ENCODE measurements around the gene PRIM1. TPM values are rescaled to one million over a fixed set of nuclear protein-coding genes. Genes with fewer than 3 reads are reported as not detected.

Gene PRIM1
- total and polyA plus RNA-seq, 2 of the 13 experiments (the other 11 are each of a cell fraction or from before 2014, with no cell fraction given): 30.0 to 47.3 TPM

DNA sequence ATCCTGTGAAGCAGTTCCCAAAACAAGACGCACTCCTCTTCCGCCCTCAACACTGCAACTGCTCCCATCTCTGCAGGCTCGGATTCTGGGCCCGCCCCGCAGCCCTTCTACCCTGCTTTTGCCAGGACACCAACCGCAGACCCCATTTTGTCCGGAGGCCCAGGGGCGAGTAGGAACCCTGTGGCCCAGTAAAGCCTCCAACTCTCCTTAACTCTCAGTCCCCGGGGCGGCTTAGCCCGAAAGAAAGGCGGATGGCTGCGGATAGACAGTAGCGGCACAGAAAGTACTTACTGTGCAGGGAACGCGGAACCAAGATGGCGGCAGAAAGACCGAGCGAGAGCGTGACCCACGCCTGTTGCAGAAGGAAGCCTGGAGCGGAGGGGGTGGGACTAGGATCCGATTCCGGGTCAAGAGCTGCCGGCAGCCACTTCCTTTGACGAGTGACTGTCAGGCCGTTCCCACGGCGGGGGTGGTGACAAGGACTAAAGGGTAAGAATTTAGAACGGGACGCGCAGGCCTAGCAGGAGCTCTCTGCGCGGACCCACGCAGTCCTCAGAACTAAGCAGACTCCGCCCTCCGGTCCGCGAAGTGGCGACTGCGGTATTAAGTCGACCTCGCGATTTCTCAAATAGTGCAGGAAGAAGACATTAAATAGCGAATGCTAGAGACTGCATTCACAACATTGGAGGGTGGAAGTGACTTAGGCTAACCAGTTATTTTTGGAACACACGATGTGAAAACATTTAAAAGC is 27.0 kb downstream of the PRIM1 start, which contains the start of gene NACA (continued):
- TF ChIP-seq ZNF781 (CRISPR knock-in tag; IDR thresholded peaks at IDR 0.05; ENCODE audit: borderline replicate concordance, not compliant biosample characterization) (peak; percentile 96), ZNF777 (CRISPR knock-in tag; IDR thresholded peaks at IDR 0.05) (0 out of 2 replicates have a peak, but pooled peaks have one; percentile 19), GPN1 (CRISPR knock-in tag; IDR thresholded peaks at IDR 0.05; ENCODE audit: borderline replicate concordance) (0 out of 2 replicates have a peak, but pooled peaks have one; percentile 72), KLF11 (CRISPR knock-in tag; IDR thresholded peaks at IDR 0.05) (peak; percentile 62; the same call in 1 of the 2 replicates), TEAD2 (CRISPR knock-in tag; IDR thresholded peaks at IDR 0.05) (no peak)
- TF ChIP-seq, protein P1, sequence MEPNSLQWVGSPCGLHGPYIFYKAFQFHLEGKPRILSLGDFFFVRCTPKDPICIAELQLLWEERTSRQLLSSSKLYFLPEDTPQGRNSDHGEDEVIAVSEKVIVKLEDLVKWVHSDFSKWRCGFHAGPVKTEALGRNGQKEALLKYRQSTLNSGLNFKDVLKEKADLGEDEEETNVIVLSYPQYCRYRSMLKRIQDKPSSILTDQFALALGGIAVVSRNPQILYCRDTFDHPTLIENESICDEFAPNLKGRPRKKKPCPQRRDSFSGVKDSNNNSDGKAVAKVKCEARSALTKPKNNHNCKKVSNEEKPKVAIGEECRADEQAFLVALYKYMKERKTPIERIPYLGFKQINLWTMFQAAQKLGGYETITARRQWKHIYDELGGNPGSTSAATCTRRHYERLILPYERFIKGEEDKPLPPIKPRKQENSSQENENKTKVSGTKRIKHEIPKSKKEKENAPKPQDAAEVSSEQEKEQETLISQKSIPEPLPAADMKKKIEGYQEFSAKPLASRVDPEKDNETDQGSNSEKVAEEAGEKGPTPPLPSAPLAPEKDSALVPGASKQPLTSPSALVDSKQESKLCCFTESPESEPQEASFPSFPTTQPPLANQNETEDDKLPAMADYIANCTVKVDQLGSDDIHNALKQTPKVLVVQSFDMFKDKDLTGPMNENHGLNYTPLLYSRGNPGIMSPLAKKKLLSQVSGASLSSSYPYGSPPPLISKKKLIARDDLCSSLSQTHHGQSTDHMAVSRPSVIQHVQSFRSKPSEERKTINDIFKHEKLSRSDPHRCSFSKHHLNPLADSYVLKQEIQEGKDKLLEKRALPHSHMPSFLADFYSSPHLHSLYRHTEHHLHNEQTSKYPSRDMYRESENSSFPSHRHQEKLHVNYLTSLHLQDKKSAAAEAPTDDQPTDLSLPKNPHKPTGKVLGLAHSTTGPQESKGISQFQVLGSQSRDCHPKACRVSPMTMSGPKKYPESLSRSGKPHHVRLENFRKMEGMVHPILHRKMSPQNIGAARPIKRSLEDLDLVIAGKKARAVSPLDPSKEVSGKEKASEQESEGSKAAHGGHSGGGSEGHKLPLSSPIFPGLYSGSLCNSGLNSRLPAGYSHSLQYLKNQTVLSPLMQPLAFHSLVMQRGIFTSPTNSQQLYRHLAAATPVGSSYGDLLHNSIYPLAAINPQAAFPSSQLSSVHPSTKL (CRISPR knock-in tag; IDR thresholded peaks at IDR 0.05): 0 out of 2 replicates have a peak, but pooled peaks have one; percentile 33
- TF ChIP-seq, protein P2, sequence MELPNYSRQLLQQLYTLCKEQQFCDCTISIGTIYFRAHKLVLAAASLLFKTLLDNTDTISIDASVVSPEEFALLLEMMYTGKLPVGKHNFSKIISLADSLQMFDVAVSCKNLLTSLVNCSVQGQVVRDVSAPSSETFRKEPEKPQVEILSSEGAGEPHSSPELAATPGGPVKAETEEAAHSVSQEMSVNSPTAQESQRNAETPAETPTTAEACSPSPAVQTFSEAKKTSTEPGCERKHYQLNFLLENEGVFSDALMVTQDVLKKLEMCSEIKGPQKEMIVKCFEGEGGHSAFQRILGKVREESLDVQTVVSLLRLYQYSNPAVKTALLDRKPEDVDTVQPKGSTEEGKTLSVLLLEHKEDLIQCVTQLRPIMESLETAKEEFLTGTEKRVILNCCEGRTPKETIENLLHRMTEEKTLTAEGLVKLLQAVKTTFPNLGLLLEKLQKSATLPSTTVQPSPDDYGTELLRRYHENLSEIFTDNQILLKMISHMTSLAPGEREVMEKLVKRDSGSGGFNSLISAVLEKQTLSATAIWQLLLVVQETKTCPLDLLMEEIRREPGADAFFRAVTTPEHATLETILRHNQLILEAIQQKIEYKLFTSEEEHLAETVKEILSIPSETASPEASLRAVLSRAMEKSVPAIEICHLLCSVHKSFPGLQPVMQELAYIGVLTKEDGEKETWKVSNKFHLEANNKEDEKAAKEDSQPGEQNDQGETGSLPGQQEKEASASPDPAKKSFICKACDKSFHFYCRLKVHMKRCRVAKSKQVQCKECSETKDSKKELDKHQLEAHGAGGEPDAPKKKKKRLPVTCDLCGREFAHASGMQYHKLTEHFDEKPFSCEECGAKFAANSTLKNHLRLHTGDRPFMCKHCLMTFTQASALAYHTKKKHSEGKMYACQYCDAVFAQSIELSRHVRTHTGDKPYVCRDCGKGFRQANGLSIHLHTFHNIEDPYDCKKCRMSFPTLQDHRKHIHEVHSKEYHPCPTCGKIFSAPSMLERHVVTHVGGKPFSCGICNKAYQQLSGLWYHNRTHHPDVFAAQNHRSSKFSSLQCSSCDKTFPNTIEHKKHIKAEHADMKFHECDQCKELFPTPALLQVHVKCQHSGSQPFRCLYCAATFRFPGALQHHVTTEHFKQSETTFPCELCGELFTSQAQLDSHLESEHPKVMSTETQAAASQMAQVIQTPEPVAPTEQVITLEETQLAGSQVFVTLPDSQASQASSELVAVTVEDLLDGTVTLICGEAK (IDR thresholded peaks at IDR 0.05): peak; percentile 66
- TF ChIP-seq, protein P2 (CRISPR knock-in tag; IDR thresholded peaks at IDR 0.05): peak; percentile 63; the same call in 1 of the 2 replicates
- TF ChIP-seq, protein P3, sequence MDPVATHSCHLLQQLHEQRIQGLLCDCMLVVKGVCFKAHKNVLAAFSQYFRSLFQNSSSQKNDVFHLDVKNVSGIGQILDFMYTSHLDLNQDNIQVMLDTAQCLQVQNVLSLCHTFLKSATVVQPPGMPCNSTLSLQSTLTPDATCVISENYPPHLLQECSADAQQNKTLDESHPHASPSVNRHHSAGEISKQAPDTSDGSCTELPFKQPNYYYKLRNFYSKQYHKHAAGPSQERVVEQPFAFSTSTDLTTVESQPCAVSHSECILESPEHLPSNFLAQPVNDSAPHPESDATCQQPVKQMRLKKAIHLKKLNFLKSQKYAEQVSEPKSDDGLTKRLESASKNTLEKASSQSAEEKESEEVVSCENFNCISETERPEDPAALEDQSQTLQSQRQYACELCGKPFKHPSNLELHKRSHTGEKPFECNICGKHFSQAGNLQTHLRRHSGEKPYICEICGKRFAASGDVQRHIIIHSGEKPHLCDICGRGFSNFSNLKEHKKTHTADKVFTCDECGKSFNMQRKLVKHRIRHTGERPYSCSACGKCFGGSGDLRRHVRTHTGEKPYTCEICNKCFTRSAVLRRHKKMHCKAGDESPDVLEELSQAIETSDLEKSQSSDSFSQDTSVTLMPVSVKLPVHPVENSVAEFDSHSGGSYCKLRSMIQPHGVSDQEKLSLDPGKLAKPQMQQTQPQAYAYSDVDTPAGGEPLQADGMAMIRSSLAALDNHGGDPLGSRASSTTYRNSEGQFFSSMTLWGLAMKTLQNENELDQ (CRISPR knock-in tag; IDR thresholded peaks at IDR 0.05; ENCODE audit: borderline replicate concordance): no peak
